ENCODE results near the gene ADAM12.

The ADAM12 gene

GRCh38 chr10:126108693-126109092, 279.6 kb downstream of the ADAM12 start:
- no peak for DNase-seq (ENCODE audit: extremely low read depth, low read depth)
- no peak for TF ChIP-seq CTCF (IDR thresholded peaks at IDR 0.05; ENCODE audit: low read depth, low read length)

- no peak for TF ChIP-seq CTCF (IDR thresholded peaks at IDR 0.05; ENCODE audit: low read depth, low read length)
- no peak for DNase-seq (ENCODE audit: extremely low read depth, low read depth)
These were observed 283.5 kb downstream of the ADAM12 start for GRCh38 chr10:126104767-126105166.

GRCh38 chr10:126102636-126103035, 285.6 kb downstream of the ADAM12 start:
- DNase-seq (ENCODE audit: extremely low read depth, low read depth) = no peak
- TF ChIP-seq CTCF (IDR thresholded peaks at IDR 0.05; ENCODE audit: low read depth, low read length) = no peak

- TF ChIP-seq CTCF (IDR thresholded peaks at IDR 0.05; ENCODE audit: low read depth, low read length) = no peak
- DNase-seq (ENCODE audit: extremely low read depth, low read depth) = no peak
These were observed 286.5 kb downstream of the ADAM12 start for GRCh38 chr10:126101736-126102135.

- DNase-seq (ENCODE audit: extremely low read depth, low read depth) = no peak
- TF ChIP-seq CTCF (IDR thresholded peaks at IDR 0.05; ENCODE audit: low read depth, low read length) = no peak
These were observed 287.0 kb downstream of the ADAM12 start for GRCh38 chr10:126101325-126101724.

GRCh38 chr10:126099366-126099765, 288.9 kb downstream of the ADAM12 start:
- no peak for DNase-seq (ENCODE audit: extremely low read depth, low read depth)
- TF ChIP-seq CTCF (IDR thresholded peaks at IDR 0.05; ENCODE audit: low read depth, low read length) = no peak

GRCh38 chr10:126098226-126098581, 290.1 kb downstream of the ADAM12 start:
- DNase-seq (ENCODE audit: extremely low read depth, low read depth) = no peak
- TF ChIP-seq CTCF (IDR thresholded peaks at IDR 0.05; ENCODE audit: low read depth, low read length) = no peak

All from AG09319 (cell line).